GM23338 (cell line): Measurements from ENCODE around the gene CD6. TPM values are rescaled to one million over a fixed set of nuclear protein-coding genes. Genes with fewer than 3 reads are reported as not detected.
A peak's percentile ranks its signal among the peaks of the same experiment; 100 is the strongest.

Experiments used
- ATAC-seq: fragments of 200-7000 bp; cut with Tn5 transposase; 3 replicates; pipeline ENCODE4 v1.9.1; 2020
- DNase-seq: peaks from one replicate; pipeline ENCODE4 v3.0.0-alpha.2; 2015; ENCODE audit warnings: low spot score
- H2AFZ ChIP-seq: fragments of 200-600 bp; sonication (generic); 2 replicates; pipeline ENCODE4 v1.8.0; 2016; ENCODE audit warnings: antibody characterized with exemption, mild to moderate bottlenecking, moderate library complexity
- H3F3A ChIP-seq: fragments of 200-600 bp; sonication (generic); replicated peaks from 2 replicates; pipeline ENCODE4 v1.8.0; 2017; ENCODE audit warnings: antibody characterized with exemption, mixed run types, low read depth
- H3K27ac ChIP-seq: fragments of 200-600 bp; sonication (generic); 2 replicates; pipeline ENCODE4 v1.6.1; 2016; ENCODE audit warnings: low read depth
- H3K27me3 ChIP-seq: fragments of 200-600 bp; sonication (generic); 2 replicates; pipeline ENCODE4 v1.8.0; 2016; ENCODE audit warnings: mild to moderate bottlenecking, mixed run types, moderate library complexity; ENCODE audit not compliant: insufficient read depth
- H3K36me3 ChIP-seq: fragments of 200-600 bp; sonication (generic); 2 replicates; pipeline ENCODE4 v1.8.0; 2016; ENCODE audit warnings: mild to moderate bottlenecking; ENCODE audit not compliant: insufficient read depth
- H3K4me1 ChIP-seq: fragments of 200-600 bp; sonication (generic); 2 replicates; pipeline ENCODE4 v1.8.0; 2016; ENCODE audit warnings: mild to moderate bottlenecking, moderate library complexity; ENCODE audit not compliant: insufficient read depth
- H3K4me2 ChIP-seq: fragments of 200-600 bp; sonication (generic); 2 replicates; pipeline ENCODE4 v1.7.1; 2017; ENCODE audit warnings: mixed run types
- H3K4me3 ChIP-seq: fragments of 200-600 bp; sonication (generic); 2 replicates; pipeline ENCODE4 v1.6.1; 2016; ENCODE audit warnings: mixed run types
- H3K79me2 ChIP-seq: fragments of 200-600 bp; sonication (generic); replicated peaks from 2 replicates; pipeline ENCODE4 v1.8.0; 2017; ENCODE audit warnings: mild to moderate bottlenecking; ENCODE audit not compliant: insufficient read depth
- H3K9me2 ChIP-seq: fragments of 200-600 bp; sonication (generic); 2 replicates; pipeline ENCODE4 v1.8.0; 2017; ENCODE audit not compliant: insufficient read depth
- H4K20me1 ChIP-seq: fragments of 200-600 bp; sonication (generic); replicated peaks from 2 replicates; pipeline ENCODE4 v1.8.0; 2017; ENCODE audit warnings: mild to moderate bottlenecking; ENCODE audit not compliant: insufficient read depth
- H3K27ac Mint-ChIP-seq: 2 replicates; pipeline ENCODE4 v1.8.0; 2020; ENCODE audit warnings: inconsistent platforms, mild to moderate bottlenecking, moderate library complexity, mixed read lengths
- H3K27me3 Mint-ChIP-seq: 3 replicates; pipeline ENCODE4 v1.8.0; 2022; ENCODE audit warnings: low read depth, mild to moderate bottlenecking, moderate library complexity, mixed read lengths, inconsistent platforms; ENCODE audit not compliant: insufficient read depth, poor library complexity
- H3K36me3 Mint-ChIP-seq: 3 replicates; pipeline ENCODE4 v1.8.0; 2021; ENCODE audit warnings: low read depth, mild to moderate bottlenecking, inconsistent platforms, moderate library complexity, mixed read lengths
- H3K4me1 Mint-ChIP-seq: 3 replicates; pipeline ENCODE4 v1.8.0; 2020; ENCODE audit warnings: mild to moderate bottlenecking, inconsistent platforms, mixed read lengths
- H3K4me3 Mint-ChIP-seq: 3 replicates; pipeline ENCODE4 v1.8.0; 2021; ENCODE audit warnings: moderate library complexity, mild to moderate bottlenecking, inconsistent platforms, mixed read lengths
- H3K9me3 Mint-ChIP-seq: 3 replicates; pipeline ENCODE4 v1.8.0; 2020; ENCODE audit warnings: moderate library complexity, mild to moderate bottlenecking, inconsistent platforms, mixed read lengths
- ETS1 ChIP-seq: IDR thresholded peaks from 2 replicates; pipeline ENCODE4 v1.6.1; 2016; ENCODE audit warnings: antibody characterized with exemption
- EZH2 ChIP-seq: fragments of 200-600 bp; sonication (generic); IDR thresholded peaks from one replicate; pipeline ENCODE4 v1.8.0; 2017; ENCODE audit warnings: antibody characterized with exemption, mild to moderate bottlenecking, low read depth; ENCODE audit not compliant: unreplicated experiment
- EZH2phosphoT487 ChIP-seq: fragments of 200-600 bp; sonication (generic); IDR thresholded peaks from one replicate; pipeline ENCODE4 v1.8.1; 2018; ENCODE audit warnings: antibody characterized with exemption; ENCODE audit not compliant: unreplicated experiment
- JUNB ChIP-seq: IDR thresholded peaks from one replicate; pipeline ENCODE4 v1.6.1; 2016; ENCODE audit warnings: antibody characterized with exemption; ENCODE audit not compliant: unreplicated experiment
- NANOG ChIP-seq: IDR thresholded peaks from 2 replicates; pipeline ENCODE4 v1.6.1; 2016; ENCODE audit warnings: antibody characterized with exemption, borderline replicate concordance
- POLR2AphosphoS5 ChIP-seq: IDR thresholded peaks from 2 replicates; pipeline ENCODE4 v1.6.1; 2016; ENCODE audit warnings: antibody characterized with exemption, low read depth
- ZNF331 ChIP-seq: fragments of 250-450 bp; sonication (Bioruptor Pico); IDR thresholded peaks from 2 replicates; pipeline ENCODE4 v1.5.0; 2020; ENCODE audit warnings: low read depth, mild to moderate bottlenecking, moderate library complexity
- ZNF462 ChIP-seq: fragments of 250-450 bp; sonication (Bioruptor Pico); IDR thresholded peaks from 2 replicates; pipeline ENCODE4 v1.5.0; 2020; ENCODE audit warnings: mild to moderate bottlenecking, moderate library complexity
- polyA plus RNA-seq: library from polyadenylated mRNA; unstranded; fragments of >200 nt; fragmentation: Nextera tagmentation; extraction: Ambion mirVana; gene quantifications from 2 replicates; pipeline ENCODE4 v1.2.1, GENCODE V29; 2016
- total RNA-seq: library from RNA; depleted of rRNA; stranded (reverse); fragments of >200 nt; shearing (Covaris generic); gene quantifications from 2 replicates; pipeline ENCODE4 v1.2.3, GENCODE V29; 2014

CD6 gene
- total and polyA plus RNA-seq, 2 experiments from 2014 or later, result 0.49 TPM; not detected in 1

- TF ChIP-seq ZNF462 (CRISPR knock-in tag), result no peak
These were observed 83.0 kb downstream of the CD6 start (continued) for GRCh38 chr11:61054513-61054912.

GRCh38 chr11:61054927-61055562 is 83.6 kb downstream of the CD6 start:
- Histone ChIP-seq H3K4me1 (no peaks in the 10 kb centered on the region), H3K4me2 (no peak overlapping the region), H3K27me3 (no peaks in the 10 kb centered on the region), H3F3A (no peaks in the 10 kb centered on the region), H2AFZ (peak overlapping the region; percentile 43; the same call in 1 of the 2 replicates), H4K20me1 (no peaks in the 10 kb centered on the region), H3K27ac (no peak overlapping the region), H3K9me2 (no peaks in the 10 kb centered on the region), H3K4me3 (no peak overlapping the region), H3K36me3 (no peaks in the 10 kb centered on the region), H3K79me2 (no peaks in the 10 kb centered on the region)
- DNase-seq, result no peak
- no peaks in the 10 kb centered on the region for H3K36me3 Mint-ChIP-seq
- peaks cover 6% of the 10 kb centered on the region for H3K27me3 Mint-ChIP-seq
- no peaks in the 10 kb centered on the region; the same call in 2 of the 3 replicates for H3K9me3 Mint-ChIP-seq
- H3K4me1 Mint-ChIP-seq, result peaks cover 2% of the 10 kb centered on the region; the same call in 1 of the 3 replicates
- H3K4me3 Mint-ChIP-seq, result no peak overlapping the region
- ATAC-seq, result no peak
- H3K27ac Mint-ChIP-seq, result no peak overlapping the region
- TF ChIP-seq NANOG, result no peak
- TF ChIP-seq ZNF331, result no peak
- TF ChIP-seq ETS1, result no peak
- no peak for TF ChIP-seq POLR2AphosphoS5
- no peak for TF ChIP-seq ZNF462 (CRISPR knock-in tag)
- no peak for TF ChIP-seq EZH2phosphoT487
- no peak for TF ChIP-seq EZH2
- TF ChIP-seq JUNB, result no peak
